Naive thymus-derived CD8-positive, alpha-beta T cell (primary cell): ENCODE measurements around the gene ATP1A4. TPM values are rescaled to one million over a fixed set of nuclear protein-coding genes. Genes with fewer than 3 reads are reported as not detected.
"Not testable (repeated sequence)": the region's sequence is repeated elsewhere in the genome, so short reads cannot be mapped to it uniquely, and the experiment has no call there.

ENCODE experiments used
- ATAC-seq, 2 donors: fragments of 150-1000 bp; cut with Tn5 transposase in 1 of 2; sonication (Bioruptor Pico), chemical (Tn5 transposase) in 1 of 2; 1 replicate in 1 of 2; 2 replicates in 1 of 2; pipeline ENCODE4 v1.10.0; 2021; ENCODE audit warnings: mild to moderate bottlenecking in 2 of 2, moderate library complexity in 2 of 2
- POLR2A ChIA-PET: fragments of 350-600 bp; sonication (Branson Sonifier 250); formaldehyde crosslinking; loops from one replicate; lab custom pipeline; 2021; ENCODE audit warnings: antibody characterized with exemption; lab: Charles Lee
- DNase-seq, 10 donors: peaks; one replicate each; pipeline versions ENCODE4 v3.0.0 to v3.0.0-alpha.2; 2020 to 2022
- H3K27ac Mint-ChIP-seq, 10 donors: one replicate each; pipeline ENCODE4 v1.8.0; 2020 to 2022; ENCODE audit warnings: mild to moderate bottlenecking in 10 of 10, mixed read lengths in 10 of 10, moderate library complexity in 4 of 10, inconsistent platforms in 1 of 10
- H3K27me3 Mint-ChIP-seq, 5 donors: one replicate each; pipeline ENCODE4 v1.8.0; 2021 to 2022; ENCODE audit warnings: mixed read lengths in 5 of 5
- H3K36me3 Mint-ChIP-seq, 3 donors: one replicate each; pipeline ENCODE4 v1.8.0; 2020 to 2022; ENCODE audit warnings: mixed read lengths in 3 of 3, mild to moderate bottlenecking in 2 of 3, inconsistent platforms in 1 of 3
- H3K4me1 Mint-ChIP-seq, 4 donors: one replicate each; pipeline ENCODE4 v1.8.0; 2021 to 2022; ENCODE audit warnings: mixed read lengths in 4 of 4
- H3K4me3 Mint-ChIP-seq, 10 donors: one replicate each; pipeline ENCODE4 v1.8.0; 2020 to 2022; ENCODE audit warnings: mild to moderate bottlenecking in 10 of 10, mixed read lengths in 10 of 10, moderate library complexity in 6 of 10, inconsistent platforms in 1 of 10
- H3K9me3 Mint-ChIP-seq, 9 donors: one replicate each; pipeline ENCODE4 v1.8.0; 2020 to 2022; ENCODE audit warnings: mixed read lengths in 9 of 9, mild to moderate bottlenecking in 3 of 9, inconsistent platforms in 1 of 9, moderate library complexity in 1 of 9
- polyA plus RNA-seq, 3 donors: library from polyadenylated mRNA; unstranded; fragments of 300-500 nt; fragmentation: Illumina TruSeq; gene quantifications; one replicate each; pipeline ENCODE4 v1.2.3, GENCODE V29; 2021
- total RNA-seq, 8 experiments: library from RNA in 2 of 8; stranded (reverse) in 2 of 8; gene quantifications; one replicate each; pipeline ENCODE4 v1.2.3 and lab custom pipeline; 2021 to 2026

Gene ATP1A4
- total and polyA plus RNA-seq, 5 experiments from 2014 or later = not detected

- H3K36me3 Mint-ChIP-seq, H3K4me3 Mint-ChIP-seq, ATAC-seq, H3K9me3 Mint-ChIP-seq, H3K27me3 Mint-ChIP-seq, H3K4me1 Mint-ChIP-seq, DNase-seq, POLR2A ChIA-PET: not testable (repeated sequence)
- peak overlapping the region in 1 of 10 donors; percentile 59 for H3K27ac Mint-ChIP-seq
These were observed 25.1 kb upstream of the ATP1A4 start for GRCh38 chr1:160126342-160126741.

GRCh38 chr1:160127381-160127780 is 24.0 kb upstream of the ATP1A4 start:
- H3K27me3 Mint-ChIP-seq = peaks cover 0 to 10% (median 4%) of the 10 kb centered on the region in 5 donors
- H3K9me3 Mint-ChIP-seq = no peaks in the 10 kb centered on the region
- ATAC-seq (no peak), DNase-seq (no peak)
- no peak overlapping the region for H3K4me3 Mint-ChIP-seq
- H3K36me3 Mint-ChIP-seq = no peaks in the 10 kb centered on the region
- no peaks in the 10 kb centered on the region for H3K4me1 Mint-ChIP-seq
- POLR2A ChIA-PET = no interaction called here
- no peak overlapping the region for H3K27ac Mint-ChIP-seq

GRCh38 chr1:160127865-160128523 is 23.4 kb upstream of the ATP1A4 start:
- Mint-ChIP-seq H3K4me1 (no peaks in the 10 kb centered on the region), H3K27ac (peak overlapping the region in 1 of 10 donors; percentile 28), H3K27me3 (peaks cover 0 to 13% (median 4%) of the 10 kb centered on the region in 5 donors), H3K4me3 (no peak overlapping the region), H3K36me3 (no peaks in the 10 kb centered on the region), H3K9me3 (no peaks in the 10 kb centered on the region)
- DNase-seq (no peak), ATAC-seq (no peak)
- POLR2A ChIA-PET = no interaction called here

- no peak overlapping the region for H3K27ac Mint-ChIP-seq
- no peaks in the 10 kb centered on the region for H3K4me1 Mint-ChIP-seq
- DNase-seq (no peak), ATAC-seq (no peak)
- H3K36me3 Mint-ChIP-seq = no peaks in the 10 kb centered on the region
- H3K4me3 Mint-ChIP-seq = no peak overlapping the region
- no peaks in the 10 kb centered on the region for H3K9me3 Mint-ChIP-seq
- POLR2A ChIA-PET = no interaction called here
- peaks cover 0 to 13% (median 4%) of the 10 kb centered on the region in 5 donors for H3K27me3 Mint-ChIP-seq
These were observed 22.8 kb upstream of the ATP1A4 start for GRCh38 chr1:160128636-160129035.

- H3K36me3 Mint-ChIP-seq = no peaks in the 10 kb centered on the region
- POLR2A ChIA-PET = no interaction called here
These were observed 22.4 kb upstream of the ATP1A4 start for GRCh38 chr1:160129046-160129445.

GRCh38 chr1:160129558-160129957 is 21.8 kb upstream of the ATP1A4 start:
- DNase-seq = no peak
- Mint-ChIP-seq H3K4me1 (peaks cover 0 to 1% (median 0%) of the 10 kb centered on the region in 4 donors), H3K4me3 (no peak overlapping the region), H3K27ac (no peak overlapping the region), H3K9me3 (no peaks in the 10 kb centered on the region), H3K36me3 (no peaks in the 10 kb centered on the region), H3K27me3 (peaks cover 0 to 13% (median 4%) of the 10 kb centered on the region in 5 donors)
- POLR2A ChIA-PET = no interaction called here
- no peak for ATAC-seq

More at GRCh38 chr1:160129046-160129445, 22.4 kb upstream of the ATP1A4 start:
- no peak for ATAC-seq
- H3K4me1 Mint-ChIP-seq = peaks cover 0 to 1% (median 0%) of the 10 kb centered on the region in 4 donors
- H3K9me3 Mint-ChIP-seq = no peaks in the 10 kb centered on the region
- peaks cover 0 to 13% (median 4%) of the 10 kb centered on the region in 5 donors for H3K27me3 Mint-ChIP-seq
- no peak overlapping the region for H3K4me3 Mint-ChIP-seq
- no peak overlapping the region for H3K27ac Mint-ChIP-seq
- no peak for DNase-seq

GRCh38 chr1:160129966-160130365 is 21.4 kb upstream of the ATP1A4 start:
- no peak for ATAC-seq
- Mint-ChIP-seq H3K27ac (no peak overlapping the region), H3K27me3 (peaks cover 0 to 13% (median 5%) of the 10 kb centered on the region in 5 donors), H3K4me3 (no peak overlapping the region), H3K36me3 (no peaks in the 10 kb centered on the region), H3K9me3 (no peaks in the 10 kb centered on the region), H3K4me1 (peaks cover 0 to 1% (median 0%) of the 10 kb centered on the region in 4 donors)
- no peak for DNase-seq
- POLR2A ChIA-PET = no interaction called here

- no peaks in the 10 kb centered on the region for H3K9me3 Mint-ChIP-seq
- H3K4me3 Mint-ChIP-seq = no peak overlapping the region
- no peak for ATAC-seq
- H3K27me3 Mint-ChIP-seq = peaks cover 0 to 13% (median 6%) of the 10 kb centered on the region in 5 donors
- peaks cover 0 to 1% (median 0%) of the 10 kb centered on the region in 4 donors for H3K4me1 Mint-ChIP-seq
- H3K36me3 Mint-ChIP-seq = no peaks in the 10 kb centered on the region
- H3K27ac Mint-ChIP-seq = no peak overlapping the region
- POLR2A ChIA-PET = no interaction called here
- no peak for DNase-seq
These were observed 20.9 kb upstream of the ATP1A4 start for GRCh38 chr1:160130486-160130885.

GRCh38 chr1:160130939-160131338 is 20.5 kb upstream of the ATP1A4 start:
- Mint-ChIP-seq H3K9me3 (no peaks in the 10 kb centered on the region), H3K4me1 (peaks cover 0 to 1% (median 0%) of the 10 kb centered on the region in 4 donors), H3K27ac (no peak overlapping the region), H3K36me3 (no peaks in the 10 kb centered on the region), H3K27me3 (peaks cover 0 to 13% (median 6%) of the 10 kb centered on the region in 5 donors), H3K4me3 (no peak overlapping the region)
- DNase-seq = no peak
- ATAC-seq = no peak
- POLR2A ChIA-PET = no interaction called here

- H3K9me3 Mint-ChIP-seq = no peaks in the 10 kb centered on the region
- peaks cover 0 to 13% (median 6%) of the 10 kb centered on the region in 5 donors for H3K27me3 Mint-ChIP-seq
- no peak overlapping the region for H3K27ac Mint-ChIP-seq
- H3K4me3 Mint-ChIP-seq = no peak overlapping the region
- ATAC-seq (no peak), DNase-seq (no peak)
- H3K36me3 Mint-ChIP-seq = no peaks in the 10 kb centered on the region
- POLR2A ChIA-PET = no interaction called here
- H3K4me1 Mint-ChIP-seq = peaks cover 0 to 1% (median 0%) of the 10 kb centered on the region in 4 donors
These were observed 19.4 kb upstream of the ATP1A4 start for GRCh38 chr1:160131803-160132565.

GRCh38 chr1:160133990-160134770 is 17.2 kb upstream of the ATP1A4 start:
- no peak overlapping the region for H3K4me3 Mint-ChIP-seq
- peaks cover 0 to 1% (median 0%) of the 10 kb centered on the region in 4 donors for H3K4me1 Mint-ChIP-seq
- POLR2A ChIA-PET = no interaction called here
- no peak for ATAC-seq
- no peak for DNase-seq
- H3K36me3 Mint-ChIP-seq = no peaks in the 10 kb centered on the region
- no peak overlapping the region for H3K27ac Mint-ChIP-seq
- no peaks in the 10 kb centered on the region for H3K9me3 Mint-ChIP-seq
- H3K27me3 Mint-ChIP-seq = peaks cover 0 to 13% (median 2%) of the 10 kb centered on the region in 5 donors

GRCh38 chr1:160134791-160135572 is 16.4 kb upstream of the ATP1A4 start:
- POLR2A ChIA-PET = no interaction called here
- ATAC-seq = no peak
- DNase-seq = no peak

More at GRCh38 chr1:160134791-160135572, 16.4 kb upstream of the ATP1A4 start:
- Mint-ChIP-seq H3K27me3 (peaks cover 0 to 13% (median 4%) of the 10 kb centered on the region in 5 donors), H3K36me3 (no peaks in the 10 kb centered on the region), H3K9me3 (no peaks in the 10 kb centered on the region), H3K4me3 (no peak overlapping the region), H3K27ac (no peak overlapping the region), H3K4me1 (peaks cover 0 to 1% (median 0%) of the 10 kb centered on the region in 4 donors)
